HEK293T (cell line): ENCODE measurements around the gene TARS3.

Experiments used
- ARNT ChIP-seq: fragments of 450-650 bp; IDR thresholded peaks from 2 replicates; pipeline ENCODE4 v1.6.1; 2017; ENCODE audit warnings: mild to moderate bottlenecking
- BHLHE40 ChIP-seq: fragments of 450-650 bp; IDR thresholded peaks from 2 replicates; pipeline ENCODE4 v1.6.1; 2016; ENCODE audit warnings: mild to moderate bottlenecking, moderate library complexity, borderline replicate concordance
- FOXA1 ChIP-seq: fragments of 450-650 bp; IDR thresholded peaks from 2 replicates; pipeline ENCODE4 v1.6.1; 2016; ENCODE audit warnings: mild to moderate bottlenecking
- FOXK2 ChIP-seq: fragments of 450-650 bp; IDR thresholded peaks from 2 replicates; pipeline ENCODE4 v1.6.1; 2016; ENCODE audit warnings: mild to moderate bottlenecking
- FOXM1 ChIP-seq: fragments of 450-650 bp; IDR thresholded peaks from 2 replicates; pipeline ENCODE4 v1.6.1; 2017; ENCODE audit warnings: mild to moderate bottlenecking, borderline replicate concordance
- HDGF ChIP-seq: fragments of 450-650 bp; IDR thresholded peaks from 2 replicates; pipeline ENCODE4 v1.6.1; 2017; ENCODE audit warnings: antibody characterized with exemption, borderline replicate concordance
- LEF1 ChIP-seq: fragments of 450-650 bp; IDR thresholded peaks from 2 replicates; pipeline ENCODE4 v1.6.1; 2017; ENCODE audit warnings: mild to moderate bottlenecking, borderline replicate concordance
- NFRKB ChIP-seq: fragments of 450-650 bp; IDR thresholded peaks from 2 replicates; pipeline ENCODE4 v1.6.1; 2016; ENCODE audit warnings: mild to moderate bottlenecking, moderate library complexity
- SP1 ChIP-seq: fragments of 450-650 bp; IDR thresholded peaks from 2 replicates; pipeline ENCODE4 v1.6.1; 2017
- SUZ12 ChIP-seq: fragments of 450-650 bp; IDR thresholded peaks from 2 replicates; pipeline ENCODE4 v1.6.1; 2016; ENCODE audit warnings: mild to moderate bottlenecking
- TARDBP ChIP-seq: fragments of 450-650 bp; IDR thresholded peaks from 2 replicates; pipeline ENCODE4 v1.6.1; 2016
- TF ChIP-seq, protein P1 (sequence below): fragments of 450-650 bp; IDR thresholded peaks from 2 replicates; pipeline ENCODE4 v1.6.1; 2016

DNA sequence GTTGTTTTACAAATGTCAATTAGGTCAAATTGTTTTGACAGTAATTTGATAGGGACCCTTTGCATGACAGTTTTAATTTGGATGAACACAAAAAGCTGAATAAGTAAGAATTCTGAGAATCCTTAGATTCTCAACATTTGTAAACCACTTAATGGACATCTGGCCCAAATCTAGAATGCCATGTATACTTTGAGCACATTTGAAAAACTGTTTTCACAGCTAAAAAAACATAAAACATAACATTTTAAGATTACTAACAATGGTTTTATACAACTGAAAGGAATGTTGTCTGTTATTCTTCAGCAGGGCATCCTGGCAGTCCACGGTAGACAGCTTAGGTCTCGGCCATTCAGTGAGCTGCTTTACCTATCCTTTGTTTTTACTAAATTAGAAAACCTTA lies 37.6 kb downstream of the TARS3 start:
- TF ChIP-seq SUZ12 (no peak), NFRKB (no peak), SP1 (no peak), ARNT (no peak), TARDBP (no peak), FOXA1 (no peak), HDGF (no peak), LEF1 (no peak), FOXM1 (no peak), FOXK2 (no peak), BHLHE40 (no peak)
- TF ChIP-seq, protein P1, sequence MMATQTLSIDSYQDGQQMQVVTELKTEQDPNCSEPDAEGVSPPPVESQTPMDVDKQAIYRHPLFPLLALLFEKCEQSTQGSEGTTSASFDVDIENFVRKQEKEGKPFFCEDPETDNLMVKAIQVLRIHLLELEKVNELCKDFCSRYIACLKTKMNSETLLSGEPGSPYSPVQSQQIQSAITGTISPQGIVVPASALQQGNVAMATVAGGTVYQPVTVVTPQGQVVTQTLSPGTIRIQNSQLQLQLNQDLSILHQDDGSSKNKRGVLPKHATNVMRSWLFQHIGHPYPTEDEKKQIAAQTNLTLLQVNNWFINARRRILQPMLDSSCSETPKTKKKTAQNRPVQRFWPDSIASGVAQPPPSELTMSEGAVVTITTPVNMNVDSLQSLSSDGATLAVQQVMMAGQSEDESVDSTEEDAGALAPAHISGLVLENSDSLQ, result no peak
